Stimulated activated CD4-positive, alpha-beta T cell treated with anti-CD3 and anti-CD28 coated beads, Interleukin-4, amount 100 ng/mL, for 24 hours (primary cell): ENCODE results near the gene STIM1.

ENCODE experiments used
- DNase-seq: peaks from one replicate; pipeline ENCODE4 v3.0.0-alpha.2; 2020

The STIM1 gene

DNA sequence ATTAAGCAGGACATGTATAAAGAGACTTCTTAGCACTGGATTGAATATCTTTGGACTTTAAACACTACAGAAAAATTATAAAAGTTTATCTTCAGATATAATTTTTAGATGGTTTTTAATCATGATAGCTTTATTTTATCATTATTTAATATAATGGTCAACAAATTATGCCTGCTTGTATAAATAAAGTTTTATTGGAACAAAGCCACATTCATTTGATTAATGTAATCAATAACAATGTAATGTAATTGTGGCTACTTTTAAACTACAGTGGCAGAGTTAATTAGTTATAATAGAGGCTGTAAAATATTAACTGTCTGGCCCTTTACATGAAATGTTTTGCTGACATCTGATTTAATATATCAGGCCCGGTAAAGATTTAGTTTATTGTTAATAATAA, 70.0 kb downstream of the STIM1 start:
- DNase-seq: no peak

- no peak for DNase-seq
Measured at GRCh38 chr11:3926458-3927095, 71.1 kb downstream of the STIM1 start.

GRCh38 chr11:3927129-3927796, 71.8 kb downstream of the STIM1 start:
- DNase-seq: no peak

DNA sequence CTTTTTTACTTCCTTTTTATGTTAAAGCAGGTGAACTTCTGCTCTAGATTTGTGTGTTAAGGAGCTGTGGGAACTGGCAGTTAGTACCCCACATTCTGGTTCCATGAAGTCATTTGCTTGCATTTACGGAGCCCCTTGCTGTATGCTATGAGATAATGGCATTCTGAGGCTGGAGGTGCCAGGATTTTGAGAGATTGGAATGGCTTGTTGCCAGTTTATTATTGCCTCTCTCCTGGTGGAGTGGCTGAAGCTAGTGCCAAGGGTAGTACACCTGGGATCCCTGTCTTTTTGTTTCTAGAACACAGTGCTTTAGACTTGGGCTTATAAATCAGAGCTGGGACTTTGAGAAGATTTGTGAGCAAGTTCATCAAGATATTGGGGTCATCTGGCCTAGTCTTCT, 73.8 kb downstream of the STIM1 start:
- no peak for DNase-seq

DNA sequence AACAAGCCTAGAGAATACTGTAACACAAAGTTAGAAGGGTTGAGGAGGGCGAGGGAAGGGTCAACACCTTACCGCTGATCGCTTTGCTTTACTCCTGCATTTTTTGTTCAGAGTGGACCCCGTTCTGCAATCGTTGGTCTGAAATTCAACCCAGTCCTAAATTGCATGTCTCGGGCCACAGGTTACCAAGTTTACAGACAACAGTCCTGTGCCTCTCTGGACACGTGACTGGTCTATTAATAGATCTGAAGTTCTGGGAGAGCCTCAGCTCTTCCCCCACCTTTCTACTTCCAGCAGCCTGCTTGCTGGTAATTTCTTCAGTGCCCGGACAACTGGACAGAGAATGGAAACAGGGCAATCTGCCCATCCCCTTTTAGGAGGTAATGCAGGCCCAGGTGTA, 74.2 kb downstream of the STIM1 start:
- no peak for DNase-seq

GRCh38 chr11:3932698-3933097, 77.2 kb downstream of the STIM1 start:
- DNase-seq: no peak

GRCh38 chr11:3933165-3933628, 77.7 kb downstream of the STIM1 start:
- DNase-seq: no peak

GRCh38 chr11:3934658-3935057, 79.2 kb downstream of the STIM1 start:
- DNase-seq: no peak

DNA sequence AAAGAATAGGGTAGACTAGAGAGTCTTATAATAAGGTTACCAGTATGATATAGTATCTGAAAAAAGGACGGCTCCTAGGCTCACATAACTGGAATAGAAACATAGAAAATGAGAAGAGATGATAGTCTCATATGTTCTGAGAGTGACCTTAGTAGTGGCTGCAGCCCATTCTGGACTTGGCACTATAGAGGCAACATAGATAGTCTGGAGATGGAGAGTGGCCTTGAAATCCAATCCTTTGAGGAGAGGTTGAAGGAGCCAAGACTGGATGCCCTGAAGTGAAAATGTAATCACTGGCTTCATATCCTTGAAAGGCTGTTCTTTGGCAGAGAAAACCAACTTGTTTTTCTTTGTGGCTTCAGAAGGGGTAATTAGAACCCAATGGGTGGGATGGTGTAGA, 81.1 kb downstream of the STIM1 start:
- DNase-seq: no peak

GRCh38 chr11:3939211-3939610, 83.7 kb downstream of the STIM1 start:
- DNase-seq: no peak

GRCh38 chr11:3939651-3940190, 84.3 kb downstream of the STIM1 start:
- DNase-seq: no peak

- DNase-seq: no peak
Measured at GRCh38 chr11:3942160-3942955, 86.9 kb downstream of the STIM1 start.

GRCh38 chr11:3942956-3943497, 87.6 kb downstream of the STIM1 start:
- no peak for DNase-seq

DNA sequence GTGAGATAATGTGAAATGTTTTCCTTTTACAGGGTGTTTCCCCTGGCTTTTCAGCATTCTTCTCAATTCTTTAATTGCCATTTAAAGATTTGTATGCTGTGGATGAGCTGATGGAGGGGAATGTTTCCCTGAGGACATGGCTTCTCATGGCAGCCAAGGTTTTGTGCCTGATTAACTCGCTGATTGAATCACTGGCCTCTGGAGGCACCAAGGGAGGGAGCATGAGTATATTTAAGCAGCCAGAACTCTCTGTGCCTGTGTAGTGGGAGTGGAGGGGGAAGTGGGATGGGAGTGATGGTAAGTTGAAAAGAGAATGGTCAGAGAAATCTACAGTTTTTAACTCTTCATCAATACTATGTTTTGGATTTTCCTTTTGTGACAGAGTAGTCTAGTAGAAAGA, 88.7 kb downstream of the STIM1 start:
- no peak for DNase-seq

DNA sequence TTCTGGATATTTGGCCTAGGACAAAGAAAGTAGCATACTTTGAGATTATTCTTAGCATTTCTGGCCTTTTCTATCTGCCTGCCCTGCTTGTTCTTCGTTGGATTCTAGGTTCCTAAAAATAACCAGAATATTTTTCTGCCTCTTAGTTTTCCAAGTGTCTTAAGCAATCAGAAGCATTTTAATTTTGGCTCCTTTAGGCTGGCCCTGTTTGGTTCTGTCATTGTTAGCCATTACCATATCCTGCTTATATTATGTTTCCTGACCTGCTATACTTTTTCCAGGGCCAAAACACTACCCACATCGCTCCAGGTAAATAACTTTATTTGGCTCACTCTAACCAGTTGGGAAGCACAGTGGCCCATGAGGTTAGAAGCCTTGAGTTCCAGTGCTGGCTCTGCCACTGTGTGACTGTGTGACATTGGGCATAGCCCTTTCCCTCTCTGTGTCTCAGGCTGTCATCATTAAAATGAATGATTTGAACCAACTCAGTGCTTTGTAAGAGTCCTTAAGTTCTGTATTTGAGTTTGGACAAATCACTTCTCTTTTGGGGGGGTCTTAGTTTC, 91.1 kb downstream of the STIM1 start:
- DNase-seq: no peak

- DNase-seq: peak; percentile 38
Measured at GRCh38 chr11:3947061-3947460, 91.6 kb downstream of the STIM1 start.

DNA sequence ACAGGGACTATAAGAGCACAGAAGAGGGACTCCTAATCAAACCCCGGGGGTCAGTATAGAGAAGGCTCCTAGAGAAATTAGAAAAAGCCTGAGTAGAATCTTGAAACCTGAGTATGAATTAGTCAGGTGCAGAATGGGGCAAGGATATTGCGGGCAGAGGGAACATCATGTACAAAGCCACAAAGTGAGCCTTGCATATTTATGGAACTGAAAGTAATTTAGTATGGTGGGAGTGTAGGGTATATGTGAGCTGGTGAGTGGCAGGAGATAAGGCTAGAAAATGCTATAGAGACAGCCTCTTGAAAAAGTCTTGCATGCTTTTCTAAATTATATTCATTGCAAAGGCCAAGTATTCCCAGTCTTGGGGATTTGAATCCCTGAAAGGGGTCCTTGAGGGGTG, 93.7 kb downstream of the STIM1 start:
- peak; percentile 28 for DNase-seq

- no peak for DNase-seq
Measured at GRCh38 chr11:3950996-3951660, 95.7 kb downstream of the STIM1 start.

DNA sequence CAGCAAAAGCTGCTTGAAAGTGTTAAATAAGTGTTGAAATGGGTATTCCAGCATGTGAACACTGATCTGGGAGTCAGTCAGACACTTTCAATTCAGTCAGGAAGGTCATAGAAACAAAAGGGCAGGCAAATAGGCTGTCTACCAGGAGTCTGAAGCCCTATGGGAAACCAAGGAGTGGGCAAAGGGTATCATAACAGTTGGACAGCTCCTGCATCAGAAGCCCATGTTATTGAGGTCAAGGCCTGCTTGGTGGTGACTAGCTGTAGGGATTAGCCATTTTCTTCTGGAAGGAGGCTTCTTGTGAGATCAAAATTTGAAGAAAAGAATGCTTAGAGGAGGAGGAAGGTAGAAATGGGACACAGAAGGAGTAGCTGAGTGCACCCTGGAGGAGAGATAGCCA, 97.3 kb downstream of the STIM1 start:
- DNase-seq: no peak

GRCh38 chr11:3953327-3953726, 97.9 kb downstream of the STIM1 start:
- no peak for DNase-seq

DNA sequence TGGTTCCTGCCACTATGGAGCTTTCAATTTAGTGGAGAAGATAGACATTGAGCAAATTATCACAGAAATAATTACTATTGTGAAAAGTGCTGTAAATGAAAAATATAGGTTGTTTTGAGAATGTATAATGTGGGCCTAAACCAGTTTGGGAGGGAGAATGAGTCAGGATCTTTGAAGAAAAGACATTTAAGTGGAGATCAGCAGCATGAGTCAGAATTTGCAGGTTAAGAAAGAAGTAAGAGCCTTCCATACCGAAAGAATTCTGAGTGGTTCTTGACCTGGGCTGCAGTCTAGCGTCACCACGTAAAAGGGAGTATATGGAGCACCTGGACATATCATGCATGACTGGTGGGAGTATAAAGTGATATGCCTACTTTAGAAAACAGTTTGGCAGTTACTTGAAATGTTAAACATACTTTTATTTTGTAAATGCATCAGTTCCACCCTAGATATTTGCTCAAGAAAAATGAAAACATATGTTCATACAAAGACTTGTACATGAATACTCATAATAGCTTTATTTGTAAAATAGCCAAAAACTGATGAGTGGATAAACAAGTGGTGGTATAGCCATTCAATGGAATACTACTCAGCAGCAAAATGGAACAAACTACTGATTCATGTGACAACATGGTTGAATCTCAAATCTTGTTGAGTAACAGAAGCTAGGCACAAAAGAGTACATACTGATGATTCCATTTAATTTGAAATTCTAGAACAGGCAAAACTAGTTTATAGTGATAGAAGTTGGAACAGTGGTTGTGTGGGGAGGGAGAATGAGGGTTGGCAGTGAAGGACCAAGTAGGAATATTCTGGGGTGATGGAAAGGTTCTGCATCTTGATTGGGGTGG, 99.2 kb downstream of the STIM1 start:
- no peak for DNase-seq

GRCh38 chr11:3955299-3955665, 99.8 kb downstream of the STIM1 start:
- no peak for DNase-seq
